MCF 10A (cell line): ENCODE results near the gene EHD4. TPM values are rescaled to one million over a fixed set of nuclear protein-coding genes. Genes with fewer than 3 reads are reported as not detected.
A peak's percentile ranks its signal among the peaks of the same experiment; 100 is the strongest.

ENCODE experiments used
- BruUV-seq: library from RNA; stranded (reverse); fragments of 400-500 nt; replicated peaks from 2 replicates; lab custom pipeline; 2021; lab: Mats Ljungman, UMichigan
- CTCF ChIA-PET: fragments of 300-600 bp; sonication (Branson Sonifier 250); formaldehyde crosslinking; extraction: SDS; loops from one replicate; lab custom pipeline; 2021; ENCODE audit warnings: antibody characterized with exemption, inconsistent platforms; lab: Yijun Ruan, JAX
- POLR2A ChIA-PET: fragments of 300-600, 350-650 bp; sonication (Branson Sonifier 250); formaldehyde crosslinking; extraction: SDS; loops from one replicate; lab custom pipeline; 2020; ENCODE audit warnings: antibody characterized with exemption, inconsistent platforms; lab: Yijun Ruan, JAX
- DNase-seq: peaks from one replicate; pipeline ENCODE4 v3.0.0-alpha.2; 2018; ENCODE audit not compliant: unreplicated experiment
- H3K27ac Mint-ChIP-seq: one replicate; pipeline ENCODE4 v1.8.0; 2022; ENCODE audit warnings: mild to moderate bottlenecking, low read depth, mixed read lengths; ENCODE audit not compliant: unreplicated experiment
- H3K27me3 Mint-ChIP-seq: one replicate; pipeline ENCODE4 v1.8.0; 2022; ENCODE audit warnings: mixed read lengths; ENCODE audit not compliant: insufficient read depth, unreplicated experiment
- H3K36me3 Mint-ChIP-seq: one replicate; pipeline ENCODE4 v1.8.0; 2022; ENCODE audit warnings: mild to moderate bottlenecking, moderate library complexity, mixed read lengths; ENCODE audit not compliant: insufficient read depth, unreplicated experiment
- H3K4me1 Mint-ChIP-seq: one replicate; pipeline ENCODE4 v1.8.0; 2022; ENCODE audit warnings: mixed read lengths; ENCODE audit not compliant: insufficient read depth, unreplicated experiment
- H3K4me3 Mint-ChIP-seq: one replicate; pipeline ENCODE4 v1.8.0; 2022; ENCODE audit warnings: mild to moderate bottlenecking, moderate library complexity, mixed read lengths; ENCODE audit not compliant: unreplicated experiment
- H3K9me3 Mint-ChIP-seq: one replicate; pipeline ENCODE4 v1.8.0; 2022; ENCODE audit warnings: mixed read lengths; ENCODE audit not compliant: unreplicated experiment
- intact Hi-C: fragments of 100-400 bp; cut with micrococcal nuclease; formaldehyde crosslinking; loops from 2 replicates; pipeline ENCODE4 v1.14.1; 2022
- total RNA-seq: library from RNA; stranded (reverse); gene quantifications from 2 replicates; pipeline ENCODE4 v1.2.3, GENCODE V29; 2022
- TF ChIP-seq, protein P1 (sequence below): fragments of 200-600 bp; IDR thresholded peaks from one replicate; pipeline ENCODE4 v1.8.0; 2022; ENCODE audit warnings: antibody characterized with exemption, mild to moderate bottlenecking; ENCODE audit not compliant: unreplicated experiment

EHD4 gene
- total RNA-seq, 1 experiment from 2014 or later: 27.1 TPM

DNA sequence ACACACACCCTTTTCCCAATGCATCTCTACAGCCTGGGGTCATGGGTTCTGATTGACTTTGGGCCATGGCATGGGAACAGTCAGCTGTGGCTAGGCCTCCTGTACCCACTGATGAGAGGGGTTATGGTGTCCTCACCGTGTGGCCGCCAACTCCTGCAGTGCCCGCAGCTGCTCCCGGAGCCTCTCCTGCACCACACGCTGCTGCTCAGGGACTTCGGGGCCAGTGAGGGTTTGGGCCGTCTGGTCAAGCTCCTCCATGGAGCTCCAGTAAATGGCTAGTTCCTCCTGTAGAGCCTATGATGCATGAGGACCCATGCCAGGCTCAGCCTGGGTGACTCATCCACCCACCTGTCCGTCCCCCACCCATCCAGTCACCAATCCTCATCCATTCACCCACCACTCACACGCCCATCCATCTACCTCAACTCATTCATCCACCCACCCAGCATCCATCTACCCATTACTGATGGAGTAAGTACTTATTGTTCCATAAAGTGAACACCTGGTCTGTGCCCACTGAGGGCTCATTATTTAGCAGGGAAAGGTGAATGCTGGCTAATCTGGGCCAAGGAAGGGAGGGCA lies 100.1 kb downstream of the EHD4 start:
- Mint-ChIP-seq H3K27ac (no peak overlapping the region), H3K4me3 (no peak overlapping the region), H3K27me3 (no peaks in the 10 kb centered on the region), H3K9me3 (no peaks in the 10 kb centered on the region), H3K36me3 (no peaks in the 10 kb centered on the region), H3K4me1 (peaks cover 18% of the 10 kb centered on the region)
- TF ChIP-seq, protein P1, sequence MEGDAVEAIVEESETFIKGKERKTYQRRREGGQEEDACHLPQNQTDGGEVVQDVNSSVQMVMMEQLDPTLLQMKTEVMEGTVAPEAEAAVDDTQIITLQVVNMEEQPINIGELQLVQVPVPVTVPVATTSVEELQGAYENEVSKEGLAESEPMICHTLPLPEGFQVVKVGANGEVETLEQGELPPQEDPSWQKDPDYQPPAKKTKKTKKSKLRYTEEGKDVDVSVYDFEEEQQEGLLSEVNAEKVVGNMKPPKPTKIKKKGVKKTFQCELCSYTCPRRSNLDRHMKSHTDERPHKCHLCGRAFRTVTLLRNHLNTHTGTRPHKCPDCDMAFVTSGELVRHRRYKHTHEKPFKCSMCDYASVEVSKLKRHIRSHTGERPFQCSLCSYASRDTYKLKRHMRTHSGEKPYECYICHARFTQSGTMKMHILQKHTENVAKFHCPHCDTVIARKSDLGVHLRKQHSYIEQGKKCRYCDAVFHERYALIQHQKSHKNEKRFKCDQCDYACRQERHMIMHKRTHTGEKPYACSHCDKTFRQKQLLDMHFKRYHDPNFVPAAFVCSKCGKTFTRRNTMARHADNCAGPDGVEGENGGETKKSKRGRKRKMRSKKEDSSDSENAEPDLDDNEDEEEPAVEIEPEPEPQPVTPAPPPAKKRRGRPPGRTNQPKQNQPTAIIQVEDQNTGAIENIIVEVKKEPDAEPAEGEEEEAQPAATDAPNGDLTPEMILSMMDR: no peak
- no TSS peak for BruUV-seq
- ChIA-PET POLR2A (no interaction called here), CTCF (interaction anchor here (0.7 kb wide), 1 partner anchor 24 kb away, joined by 3 read pairs; no protein-coding TSS in a partner anchor)
- no peak for DNase-seq
- intact Hi-C loops: no loop called here

DNA sequence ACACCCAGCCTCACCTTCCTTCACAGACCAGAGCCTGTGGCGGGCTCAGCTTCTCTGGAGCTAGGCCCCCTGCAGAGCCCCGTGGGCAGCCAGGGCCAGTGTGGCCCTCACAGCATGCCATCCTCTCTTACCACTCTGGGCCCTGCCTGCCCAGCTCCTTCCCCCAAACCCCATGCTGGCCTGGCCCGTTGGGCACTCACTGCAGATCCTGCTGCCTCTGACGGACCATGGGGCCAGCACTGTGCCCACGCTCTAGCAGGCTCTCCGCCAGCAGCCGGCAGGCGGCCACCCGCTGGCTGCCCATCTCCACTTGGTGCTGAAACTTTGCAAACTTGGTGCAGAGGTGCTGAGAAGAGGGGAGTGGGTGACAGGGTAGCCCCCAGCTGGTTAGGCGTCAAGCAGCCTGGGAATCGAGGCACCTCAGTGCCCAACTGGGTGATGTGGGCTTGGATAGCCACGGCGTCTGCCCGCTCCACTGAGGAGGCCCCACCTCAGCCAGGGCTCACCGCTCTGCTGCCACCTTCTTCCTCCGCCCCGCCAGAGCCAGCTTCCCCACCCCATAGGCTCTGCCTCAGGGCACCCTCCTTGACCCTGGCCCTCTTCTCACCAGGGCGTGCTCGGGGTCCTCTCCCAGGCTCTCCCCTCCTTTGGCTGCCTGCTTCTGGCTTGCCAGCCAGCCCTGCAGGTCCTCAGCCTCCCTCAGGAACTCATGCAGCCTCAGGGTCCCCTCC lies 101.0 kb downstream of the EHD4 start:
- POLR2A ChIA-PET: interaction anchor here (0.6 kb wide), 2 partner anchors 18 to 30 kb away, joined by 3 read pairs; no protein-coding TSS in a partner anchor
- intact Hi-C loops: no loop called here

DNA sequence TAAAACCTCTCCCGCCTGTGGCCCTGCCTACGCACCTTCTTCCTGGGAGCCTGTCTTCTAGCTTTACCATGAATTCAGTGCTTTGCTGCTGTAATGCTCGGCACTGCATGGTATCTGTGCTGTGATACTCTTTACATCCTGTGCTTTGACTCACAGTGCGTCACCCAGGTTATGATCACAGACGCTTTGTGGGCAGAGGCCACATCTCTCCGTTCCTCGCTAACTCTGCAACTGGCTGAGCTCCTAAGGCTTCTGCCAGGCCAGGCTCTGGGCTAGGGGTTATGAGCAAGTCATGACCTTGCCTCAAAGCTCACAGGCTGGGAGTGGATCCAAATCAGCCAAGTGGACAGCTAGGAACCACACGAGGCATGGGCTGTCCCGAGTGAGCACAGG lies 101.7 kb downstream of the EHD4 start:
- DNase-seq: peak; percentile 63
- Mint-ChIP-seq H3K36me3 (no peaks in the 10 kb centered on the region), H3K9me3 (no peaks in the 10 kb centered on the region), H3K4me1 (peaks cover 18% of the 10 kb centered on the region), H3K27me3 (no peaks in the 10 kb centered on the region), H3K4me3 (no peak overlapping the region), H3K27ac (no peak overlapping the region)
- ChIA-PET CTCF (no interaction called here), POLR2A (interaction anchor here (0.6 kb wide), 2 partner anchors 17 to 31 kb away, joined by 3 read pairs; no protein-coding TSS in a partner anchor)
- TF ChIP-seq, protein P1: no peak
- intact Hi-C loops: no loop called here
- no TSS peak for BruUV-seq

More for the DNA sequence above, 101.0 kb downstream of the EHD4 start:
- Mint-ChIP-seq H3K4me3 (no peak overlapping the region), H3K27ac (no peak overlapping the region), H3K9me3 (no peaks in the 10 kb centered on the region), H3K4me1 (peaks cover 18% of the 10 kb centered on the region), H3K27me3 (no peaks in the 10 kb centered on the region), H3K36me3 (no peaks in the 10 kb centered on the region)
- TF ChIP-seq, protein P1: no peak
- CTCF ChIA-PET: interaction anchor here (0.7 kb wide), 1 partner anchor 23 kb away, joined by 3 read pairs; no protein-coding TSS in a partner anchor
- no TSS peak for BruUV-seq
- DNase-seq: no peak
